Amygdala (tissue), 56 donors: ENCODE data around the gene EFHC2.
"Not testable (repeated sequence)": the region's sequence is repeated elsewhere in the genome, so short reads cannot be mapped to it uniquely, and the experiment has no call there.

Experiments used
- DNase-seq, 56 donors: peaks; one replicate each; lab custom pipeline; 2025; lab: John Stamatoyannopoulos, UW

EFHC2 gene

GRCh38 chrX:44303119-44303518, 40.4 kb downstream of the EFHC2 start:
- DNase-seq: no peak

GRCh38 chrX:44299177-44299576, 44.3 kb downstream of the EFHC2 start:
- no peak for DNase-seq

GRCh38 chrX:44291468-44292092, 51.9 kb downstream of the EFHC2 start:
- DNase-seq: no peak

- no peak for DNase-seq
These were observed 52.8 kb downstream of the EFHC2 start for GRCh38 chrX:44290718-44291117.

GRCh38 chrX:44282753-44283152, 60.7 kb downstream of the EFHC2 start:
- DNase-seq: no peak

- DNase-seq: no peak
These were observed 63.4 kb downstream of the EFHC2 start for GRCh38 chrX:44280116-44280515.

- DNase-seq: no peak
These were observed 69.4 kb downstream of the EFHC2 start for GRCh38 chrX:44274096-44274495.

GRCh38 chrX:44267861-44268260, 75.6 kb downstream of the EFHC2 start:
- no peak for DNase-seq

GRCh38 chrX:44267116-44267515, 76.4 kb downstream of the EFHC2 start:
- no peak for DNase-seq

- no peak for DNase-seq
These were observed 77.9 kb downstream of the EFHC2 start for GRCh38 chrX:44265559-44265958.

- no peak for DNase-seq
These were observed 78.5 kb downstream of the EFHC2 start for GRCh38 chrX:44264936-44265335.

GRCh38 chrX:44261286-44261685, 82.2 kb downstream of the EFHC2 start:
- no peak for DNase-seq

- no peak for DNase-seq
These were observed 82.9 kb downstream of the EFHC2 start for GRCh38 chrX:44260609-44261008.

- DNase-seq: not testable (repeated sequence)
These were observed 87.7 kb downstream of the EFHC2 start for GRCh38 chrX:44255742-44256141.

- DNase-seq: no peak
These were observed 89.9 kb downstream of the EFHC2 start for GRCh38 chrX:44253575-44253942.

- peak in 5 of 56 donors; percentile 0 to 3 (median 0) for DNase-seq
These were observed 90.5 kb downstream of the EFHC2 start for GRCh38 chrX:44252688-44253574.

- DNase-seq: no peak
These were observed 96.0 kb downstream of the EFHC2 start for GRCh38 chrX:44247468-44247867.

- no peak for DNase-seq
These were observed 96.6 kb downstream of the EFHC2 start for GRCh38 chrX:44246826-44247225.

- no peak for DNase-seq
These were observed 97.7 kb downstream of the EFHC2 start for GRCh38 chrX:44245733-44246132.

- DNase-seq: peak in 2 of 56 donors; percentile 8 to 27
These were observed 99.5 kb downstream of the EFHC2 start for GRCh38 chrX:44244008-44244407.

- no peak for DNase-seq
These were observed 101.9 kb downstream of the EFHC2 start for GRCh38 chrX:44241546-44241945.

- no peak for DNase-seq
These were observed 103.4 kb downstream of the EFHC2 start for GRCh38 chrX:44240036-44240435.
